Stomach (tissue), 9 donors: Measurements from ENCODE around the gene ACSL3. TPM values are rescaled to one million over a fixed set of nuclear protein-coding genes. Genes with fewer than 3 reads are reported as not detected.

Experiments used
- DNase-seq, 2 donors: peaks; one replicate each; pipeline versions ENCODE4 v3.0.0 to v3.0.0-alpha.2; 2013 to 2019
- H3K27ac ChIP-seq, 5 donors: fragments of 200-600 bp in 4 of 5; sonication (generic) in 4 of 5; one replicate each; pipeline ENCODE4 v1.5.1; 2013 to 2019; ENCODE audit warnings: mild to moderate bottlenecking in 1 of 5, moderate library complexity in 1 of 5
- H3K27me3 ChIP-seq, 3 donors: fragments of 200-600 bp; sonication (generic); one replicate each; pipeline ENCODE4 v1.5.1; 2017 to 2019; ENCODE audit warnings: mixed run types in 1 of 3
- H3K36me3 ChIP-seq, 4 donors: fragments of 200-600 bp; sonication (generic); 1 replicate in 3 of 4; 2 replicates in 1 of 4; pipeline ENCODE4 v1.5.1; 2016 to 2019
- H3K4me1 ChIP-seq, 4 donors: fragments of 200-600 bp; sonication (generic); one replicate each; pipeline ENCODE4 v1.5.1; 2016 to 2019
- H3K4me3 ChIP-seq, 4 donors: fragments of 200-600 bp; sonication (generic) in 3 of 4; one replicate each; pipeline ENCODE4 v1.5.1; 2016 to 2019; ENCODE audit warnings: mild to moderate bottlenecking in 1 of 4
- H3K9me3 ChIP-seq, 4 donors: fragments of 200-600 bp; sonication (generic); one replicate each; pipeline ENCODE4 v1.5.1; 2016 to 2019
- CTCF ChIP-seq, 7 experiments: fragments of 450-650 bp in 4 of 7; fragments of 200-600 bp in 3 of 7; sonication (generic) in 3 of 7; IDR thresholded peaks; one replicate each; pipeline ENCODE4 v1.5.1; 2016 to 2019; ENCODE audit warnings: antibody characterized with exemption in 7 of 7, control low read depth in 2 of 7, mild to moderate bottlenecking in 1 of 7
- EP300 ChIP-seq: sonication (generic); formaldehyde crosslinking; IDR thresholded peaks from one replicate; pipeline ENCODE4 v1.6.1; 2017; ENCODE audit warnings: antibody characterized with exemption
- POLR2A ChIP-seq, 4 donors: fragments of 450-650 bp; IDR thresholded peaks; one replicate each; pipeline ENCODE4 v1.6.1; 2016; ENCODE audit warnings: antibody characterized with exemption in 4 of 4, control low read depth in 2 of 4, mild to moderate bottlenecking in 1 of 4, moderate library complexity in 1 of 4
- POLR2AphosphoS5 ChIP-seq, 3 donors: sonication (generic); formaldehyde crosslinking; IDR thresholded peaks; one replicate each; pipeline ENCODE4 v1.6.1; 2016; ENCODE audit warnings: antibody characterized with exemption in 3 of 3
- WGBS, 5 donors: extraction: QIAGEN DNeasy Blood & Tissue Kit in 3 of 5; methylation state at CpG; one replicate each; pipeline versions ENCODE4 v1.1.5 to v1.1.7; 2013 to 2018; 5-methylcytosine and 5-hydroxymethylcytosine counted together
- intact Hi-C: fragments of 100-400 bp; cut with DNase I; formaldehyde crosslinking; loops from one replicate; pipeline ENCODE4 v1.15.1; 2023; ENCODE audit warnings: low total_unique reads
- polyA plus RNA-seq, 3 donors: library from polyadenylated mRNA; stranded (reverse); fragments of 200-250 nt; gene quantifications; one replicate each; pipeline ENCODE4 v1.2.3, GENCODE V29; 2013
- total RNA-seq, 5 donors: library from RNA; depleted of rRNA; stranded (reverse); fragments of >200 nt; gene quantifications; one replicate each; pipeline versions ENCODE4 v1.1.0 to v1.2.3, GENCODE V29; 2014 to 2016
- donor health status: healthy with polysubstance abuse.
- donor health status: Bipolar disorder and iron deficiency.
- donor health status: healthy.

ACSL3 gene
- total and polyA plus RNA-seq, 8 donors: 10.5 to 234 (median 52.9) TPM

- H3K27me3 ChIP-seq: no peaks in the 10 kb centered on the region
- WGBS, 5 donors: 51 to 62% (median 58%) methylated on average over 2 of the region's 2 CpGs
- no peaks in the 10 kb centered on the region for H3K9me3 ChIP-seq
- H3K27ac ChIP-seq: no peak overlapping the region
- H3K36me3 ChIP-seq: no peaks in the 10 kb centered on the region
- TF ChIP-seq POLR2A (IDR thresholded peaks at IDR 0.05) (no peak), EP300 (no peak), POLR2AphosphoS5 (IDR thresholded peaks at IDR 0.05) (peak in 1 of 3 donors; percentile 11), CTCF (IDR thresholded peaks at IDR 0.05) (no peak)
- no peak overlapping the region for H3K4me3 ChIP-seq
- DNase-seq: no peak
- H3K4me1 ChIP-seq: peaks cover 0 to 12% (median 4%) of the 10 kb centered on the region in 4 donors
- intact Hi-C loops: no loop called here
Measured at GRCh38 chr2:222819722-222820333, 41.0 kb upstream of the ACSL3 start.

- intact Hi-C loops: no loop called here
- no peak overlapping the region for H3K4me3 ChIP-seq
- WGBS, 5 donors: 80 to 92% (median 87%) methylated on average over 6 of the region's 6 CpGs
- DNase-seq: no peak
- H3K36me3 ChIP-seq: no peaks in the 10 kb centered on the region
- TF ChIP-seq POLR2AphosphoS5 (IDR thresholded peaks at IDR 0.05) (no peak), CTCF (IDR thresholded peaks at IDR 0.05) (no peak), EP300 (no peak), POLR2A (IDR thresholded peaks at IDR 0.05) (no peak)
- no peak overlapping the region for H3K27ac ChIP-seq
- no peaks in the 10 kb centered on the region for H3K9me3 ChIP-seq
- H3K4me1 ChIP-seq: peaks cover 0 to 12% (median 4%) of the 10 kb centered on the region in 4 donors
- no peaks in the 10 kb centered on the region for H3K27me3 ChIP-seq
Measured at GRCh38 chr2:222823183-222823930, 37.5 kb upstream of the ACSL3 start.

GRCh38 chr2:222825031-222825430 is 35.8 kb upstream of the ACSL3 start:
- intact Hi-C loops: no loop called here
- Histone ChIP-seq H3K4me1 (peaks cover 0 to 5% (median 1%) of the 10 kb centered on the region in 4 donors), H3K9me3 (no peaks in the 10 kb centered on the region), H3K27ac (no peak overlapping the region), H3K27me3 (no peaks in the 10 kb centered on the region), H3K36me3 (no peaks in the 10 kb centered on the region), H3K4me3 (no peak overlapping the region)
- TF ChIP-seq EP300: no peak
- TF ChIP-seq CTCF (IDR thresholded peaks at IDR 0.05): no peak
- TF ChIP-seq POLR2AphosphoS5 (IDR thresholded peaks at IDR 0.05): no peak
- no peak for TF ChIP-seq POLR2A (IDR thresholded peaks at IDR 0.05)
- DNase-seq: no peak
- 89 to 98% (median 92%) methylated on average over 1 of the region's 1 CpG for WGBS, 5 donors

GRCh38 chr2:222827417-222827816 is 33.4 kb upstream of the ACSL3 start:
- H3K4me3 ChIP-seq: no peak overlapping the region
- TF ChIP-seq EP300 (no peak), POLR2A (IDR thresholded peaks at IDR 0.05) (no peak), POLR2AphosphoS5 (IDR thresholded peaks at IDR 0.05) (no peak), CTCF (IDR thresholded peaks at IDR 0.05) (no peak)
- 33 to 71% (median 57%) methylated on average over 1 of the region's 1 CpG for WGBS, 5 donors
- H3K9me3 ChIP-seq: no peaks in the 10 kb centered on the region
- DNase-seq: no peak
- no peak overlapping the region for H3K27ac ChIP-seq
- no peaks in the 10 kb centered on the region for H3K4me1 ChIP-seq
- intact Hi-C loops: no loop called here
- H3K36me3 ChIP-seq: no peaks in the 10 kb centered on the region
- H3K27me3 ChIP-seq: no peaks in the 10 kb centered on the region
